Loucy (cell line): ENCODE data around the gene MS4A6A.

Source experiments
- H2AFZ ChIP-seq: fragments of 200-600 bp; sonication (generic); 2 replicates; pipeline ENCODE4 v1.6.0; 2016; ENCODE audit warnings: antibody characterized with exemption, mild to moderate bottlenecking, low read length, moderate library complexity
- H3F3A ChIP-seq: fragments of 200-600 bp; 2 replicates; pipeline ENCODE4 v1.6.0; 2016; ENCODE audit warnings: antibody characterized with exemption, low read depth, mild to moderate bottlenecking
- H3K27me3 ChIP-seq: fragments of 200-600 bp; sonication (generic); 2 replicates; pipeline ENCODE4 v1.6.1; 2014; ENCODE audit warnings: low read length, mild to moderate bottlenecking; ENCODE audit not compliant: insufficient read depth, poor library complexity, severe bottlenecking
- H3K36me3 ChIP-seq: fragments of 200-600 bp; sonication (generic); 2 replicates; pipeline ENCODE4 v1.6.1; 2016; ENCODE audit warnings: low read length; ENCODE audit not compliant: insufficient read depth
- H3K4me1 ChIP-seq: fragments of 200-600 bp; sonication (generic); 2 replicates; pipeline ENCODE4 v1.5.1; 2014; ENCODE audit warnings: low read length, mild to moderate bottlenecking; ENCODE audit not compliant: insufficient read depth, poor library complexity, severe bottlenecking
- H3K4me2 ChIP-seq: fragments of 200-600 bp; sonication (generic); 2 replicates; pipeline ENCODE4 v1.6.0; 2014; ENCODE audit warnings: antibody characterized with exemption, low read length, low read depth, mild to moderate bottlenecking; ENCODE audit not compliant: poor library complexity, severe bottlenecking
- H3K4me3 ChIP-seq: fragments of 200-600 bp; sonication (generic); 2 replicates; pipeline ENCODE4 v1.5.1; 2014; ENCODE audit warnings: low read length, mild to moderate bottlenecking, mixed read lengths; ENCODE audit not compliant: poor library complexity, severe bottlenecking
- H3K79me2 ChIP-seq: fragments of 200-600 bp; sonication (generic); 2 replicates; pipeline ENCODE4 v1.6.1; 2014; ENCODE audit warnings: low read length; ENCODE audit not compliant: insufficient read depth
- H3K9ac ChIP-seq: fragments of 200-600 bp; sonication (generic); 2 replicates; pipeline ENCODE4 v1.6.0; 2014; ENCODE audit warnings: mild to moderate bottlenecking, low read depth, low read length, moderate library complexity; ENCODE audit not compliant: poor library complexity, severe bottlenecking
- H3K9me2 ChIP-seq: fragments of 200-600 bp; sonication (generic); replicated peaks from 2 replicates; pipeline ENCODE4 v1.6.1; 2016; ENCODE audit warnings: low read depth, low read length, mixed read lengths
- H3K9me3 ChIP-seq: fragments of 200-600 bp; sonication (generic); 2 replicates; pipeline ENCODE4 v1.6.1; 2014; ENCODE audit warnings: mild to moderate bottlenecking, antibody characterized with exemption, low read length, low read depth; ENCODE audit not compliant: insufficient read depth
- H4K20me1 ChIP-seq: fragments of 200-600 bp; sonication (generic); 2 replicates; pipeline ENCODE4 v1.6.0; 2014; ENCODE audit warnings: antibody characterized with exemption, low read length, mild to moderate bottlenecking; ENCODE audit not compliant: insufficient read depth, poor library complexity, severe bottlenecking
- CTCF ChIP-seq: fragments of 200-600 bp; sonication (generic); conservative IDR thresholded peaks from 2 replicates; pipeline ENCODE4 v1.5.1; 2014; ENCODE audit warnings: mild to moderate bottlenecking, antibody characterized with exemption, low read length
- EZH2phosphoT487 ChIP-seq: fragments of 200-600 bp; IDR thresholded peaks from 2 replicates; pipeline ENCODE4 v1.6.1; 2018; ENCODE audit warnings: antibody characterized with exemption, mild to moderate bottlenecking, moderate library complexity, borderline replicate concordance

The MS4A6A gene

DNA sequence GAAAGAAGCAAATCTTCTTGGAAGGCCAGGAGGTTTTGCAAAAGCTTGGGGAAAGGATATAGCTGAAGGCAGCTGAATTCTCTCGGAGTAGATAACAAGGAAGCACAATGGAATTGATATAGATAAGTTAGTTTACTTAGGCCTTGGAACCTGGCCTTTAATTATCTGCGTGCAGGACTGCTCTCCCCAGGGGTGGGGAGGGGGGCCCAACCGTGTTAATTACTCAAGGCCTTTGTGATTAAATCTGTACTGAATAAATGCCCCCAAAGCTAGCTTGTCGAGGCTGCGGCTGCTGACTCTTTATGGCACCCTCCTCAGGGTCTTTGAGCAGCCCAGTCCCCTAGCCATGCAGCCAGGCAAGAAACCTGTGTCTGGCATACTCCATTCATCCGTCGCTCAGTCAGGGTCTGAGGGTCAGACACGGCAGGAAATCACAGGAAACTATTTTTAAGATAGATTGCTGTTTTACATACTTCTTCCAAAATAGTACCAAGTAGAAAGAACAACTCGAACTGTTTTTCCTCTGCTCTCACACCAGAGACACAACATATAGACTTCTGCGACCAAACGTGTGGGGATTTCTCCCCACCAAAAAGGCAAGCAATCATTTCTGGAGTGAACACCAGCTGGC lies 58.0 kb downstream of the MS4A6A start:
- no peaks in the 10 kb centered on the region for H3K36me3 ChIP-seq
- no peaks in the 10 kb centered on the region for H4K20me1 ChIP-seq
- no peak overlapping the region for H3K4me3 ChIP-seq
- H3F3A ChIP-seq = no peaks in the 10 kb centered on the region
- no peaks in the 10 kb centered on the region for H3K9me2 ChIP-seq
- H3K4me1 ChIP-seq = no peaks in the 10 kb centered on the region
- no peak overlapping the region for H3K4me2 ChIP-seq
- H3K27me3 ChIP-seq = no peaks in the 10 kb centered on the region
- H3K9ac ChIP-seq = no peak overlapping the region
- no peaks in the 10 kb centered on the region for H3K79me2 ChIP-seq
- TF ChIP-seq EZH2phosphoT487 (no peak), CTCF (no peak)
- H3K9me3 ChIP-seq = no peaks in the 10 kb centered on the region
- no peak overlapping the region for H2AFZ ChIP-seq
